Esophagus muscularis mucosa (tissue), 4 donors: ENCODE results near the gene RASAL2. TPM values are rescaled to one million over a fixed set of nuclear protein-coding genes. Genes with fewer than 3 reads are reported as not detected.

Experiments used
- DNase-seq: peaks from one replicate; pipeline ENCODE4 v3.0.0-alpha.2; 2017; ENCODE audit errors: extremely low spot score
- H3K27ac ChIP-seq, 4 donors: fragments of 200-600 bp; sonication (generic); replicated peaks in 1 of 4; 1 replicate in 3 of 4; 2 replicates in 1 of 4; pipeline ENCODE4 v1.5.1; 2016 to 2019; ENCODE audit warnings: mild to moderate bottlenecking in 1 of 4
- H3K27me3 ChIP-seq, 4 donors: fragments of 200-600 bp; sonication (generic); one replicate each; pipeline versions ENCODE4 v1.5.1 to v1.6.0; 2016 to 2019
- H3K36me3 ChIP-seq, 4 donors: fragments of 200-600 bp; sonication (generic); one replicate each; pipeline ENCODE4 v1.5.1; 2016 to 2019
- H3K4me1 ChIP-seq, 4 donors: fragments of 200-600 bp; sonication (generic); one replicate each; pipeline ENCODE4 v1.5.1; 2016 to 2019
- H3K4me3 ChIP-seq, 4 donors: fragments of 200-600 bp; sonication (generic); 1 replicate in 2 of 4; 2 replicates in 2 of 4; pipeline ENCODE4 v1.5.1; 2016 to 2019; ENCODE audit warnings: mild to moderate bottlenecking in 4 of 4, moderate library complexity in 1 of 4
- H3K9me3 ChIP-seq, 4 donors: fragments of 200-600 bp; sonication (generic); 1 replicate in 3 of 4; 2 replicates in 1 of 4; pipeline ENCODE4 v1.5.1; 2016 to 2019
- CTCF ChIP-seq, 3 experiments: fragments of 200-600 bp in 2 of 3; fragments of 450-650 bp in 1 of 3; sonication (generic) in 2 of 3; IDR thresholded peaks; one replicate each; pipeline ENCODE4 v1.5.1; 2017 to 2019; ENCODE audit warnings: antibody characterized with exemption in 3 of 3, mild to moderate bottlenecking in 2 of 3, moderate library complexity in 1 of 3
- EP300 ChIP-seq: sonication (generic); formaldehyde crosslinking; IDR thresholded peaks from one replicate; pipeline ENCODE4 v1.6.1; 2017; ENCODE audit warnings: antibody characterized with exemption
- POLR2A ChIP-seq: fragments of 450-650 bp; IDR thresholded peaks from one replicate; pipeline ENCODE4 v1.6.1; 2017; ENCODE audit warnings: antibody characterized with exemption, moderate library complexity, mild to moderate bottlenecking, low read depth
- POLR2AphosphoS5 ChIP-seq, 2 donors: sonication (generic); formaldehyde crosslinking; IDR thresholded peaks; one replicate each; pipeline ENCODE4 v1.6.1; 2017; ENCODE audit warnings: antibody characterized with exemption in 2 of 2
- WGBS: methylation state at CpG from one replicate; pipeline ENCODE4 v1.1.5; 2018; 5-methylcytosine and 5-hydroxymethylcytosine counted together
- intact Hi-C: fragments of 100-400 bp; cut with DNase I; formaldehyde crosslinking; loops from one replicate; pipeline ENCODE4 v1.15.1; 2023
- total RNA-seq, 4 donors: library from RNA; depleted of rRNA; stranded (reverse); fragments of >200 nt; gene quantifications; one replicate each; pipeline versions ENCODE4 v1.1.0 to v1.2.1, GENCODE V29; 2016

RASAL2 gene
- total RNA-seq, 4 donors from 2014 or later, result 11.6 to 30.0 (median 22.3) TPM

DNA sequence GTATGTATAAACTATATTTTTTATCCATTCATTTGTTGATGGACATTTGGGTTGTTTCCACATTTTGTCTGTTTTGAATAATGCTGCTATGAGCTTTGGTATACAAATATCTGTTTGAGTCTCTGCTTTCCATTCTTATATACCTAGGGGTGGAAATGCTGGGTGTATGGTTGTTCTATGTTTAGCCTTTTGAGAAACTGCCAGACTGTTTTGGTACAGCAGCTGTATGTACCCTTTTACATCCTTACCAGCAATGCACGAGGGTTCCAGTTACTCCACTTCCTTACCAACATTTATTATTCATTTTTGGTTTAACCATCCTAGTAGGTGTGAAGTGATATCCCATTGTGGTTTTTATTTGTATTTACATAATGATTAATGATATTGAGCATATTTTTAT is 13.9 kb downstream of the RASAL2 start:
- intact Hi-C loops, result no loop called here
- Histone ChIP-seq H3K27me3 (no peaks in the 10 kb centered on the region), H3K4me3 (no peak overlapping the region), H3K36me3 (no peaks in the 10 kb centered on the region), H3K9me3 (no peaks in the 10 kb centered on the region), H3K4me1 (peaks cover 0 to 18% (median 0%) of the 10 kb centered on the region in 4 donors), H3K27ac (no peak overlapping the region)
- 79% methylated on average over 1 of the region's 1 CpG for WGBS
- DNase-seq, result no peak
- TF ChIP-seq CTCF (IDR thresholded peaks at IDR 0.05), result no peak
- no peak for TF ChIP-seq POLR2AphosphoS5 (IDR thresholded peaks at IDR 0.05)
- no peak for TF ChIP-seq POLR2A
- TF ChIP-seq EP300, result no peak

- TF ChIP-seq CTCF (IDR thresholded peaks at IDR 0.05) (no peak), POLR2A (no peak), POLR2AphosphoS5 (IDR thresholded peaks at IDR 0.05) (no peak), EP300 (no peak)
- DNase-seq, result no peak
- H3K36me3 ChIP-seq, result no peaks in the 10 kb centered on the region
- H3K27me3 ChIP-seq, result no peaks in the 10 kb centered on the region
- WGBS, result 92% methylated on average over 5 of the region's 5 CpGs
- no peak overlapping the region for H3K4me3 ChIP-seq
- H3K4me1 ChIP-seq, result peaks cover 0 to 16% (median 0%) of the 10 kb centered on the region in 4 donors
- no peaks in the 10 kb centered on the region for H3K9me3 ChIP-seq
- no peak overlapping the region for H3K27ac ChIP-seq
- intact Hi-C loops, result no loop called here
Measured at GRCh38 chr1:178109348-178110143, 15.6 kb downstream of the RASAL2 start.

DNA sequence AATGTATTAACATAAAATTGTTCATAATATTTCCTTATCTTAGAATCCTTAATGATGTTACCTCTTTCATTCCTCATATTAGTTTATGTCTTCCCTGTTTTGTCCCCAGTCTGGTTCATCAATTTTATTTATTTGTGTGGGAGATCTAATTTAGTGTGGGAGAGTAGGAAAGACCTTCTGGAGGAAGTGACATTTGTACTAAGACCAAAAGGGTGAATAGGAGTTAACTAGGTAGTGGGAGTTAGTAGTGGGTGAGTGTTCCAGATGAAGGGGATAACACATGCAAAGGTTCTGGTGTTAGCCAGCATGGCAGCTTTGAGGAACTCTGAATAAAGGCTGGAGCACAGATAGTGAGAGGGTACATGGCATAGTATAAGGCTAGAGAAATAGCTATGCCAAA is 21.4 kb downstream of the RASAL2 start:
- Histone ChIP-seq H3K27me3 (no peaks in the 10 kb centered on the region), H3K36me3 (no peaks in the 10 kb centered on the region), H3K9me3 (no peaks in the 10 kb centered on the region), H3K4me1 (no peaks in the 10 kb centered on the region), H3K27ac (no peak overlapping the region), H3K4me3 (no peak overlapping the region)
- TF ChIP-seq EP300, result no peak
- no peak for TF ChIP-seq POLR2A
- TF ChIP-seq CTCF (IDR thresholded peaks at IDR 0.05), result no peak
- TF ChIP-seq POLR2AphosphoS5 (IDR thresholded peaks at IDR 0.05), result no peak
- DNase-seq, result no peak
- intact Hi-C loops, result no loop called here

- intact Hi-C loops, result no loop called here
- Histone ChIP-seq H3K4me1 (peaks cover 0 to 10% (median 7%) of the 10 kb centered on the region in 4 donors), H3K27ac (no peak overlapping the region), H3K9me3 (no peaks in the 10 kb centered on the region), H3K36me3 (no peaks in the 10 kb centered on the region), H3K27me3 (no peaks in the 10 kb centered on the region), H3K4me3 (no peak overlapping the region)
- DNase-seq, result no peak
- no peak for TF ChIP-seq CTCF (IDR thresholded peaks at IDR 0.05)
- TF ChIP-seq POLR2A, result no peak
- no peak for TF ChIP-seq POLR2AphosphoS5 (IDR thresholded peaks at IDR 0.05)
- no peak for TF ChIP-seq EP300
- 97% methylated on average over 4 of the region's 4 CpGs for WGBS
Measured at GRCh38 chr1:178118524-178118923, 24.6 kb downstream of the RASAL2 start.

DNA sequence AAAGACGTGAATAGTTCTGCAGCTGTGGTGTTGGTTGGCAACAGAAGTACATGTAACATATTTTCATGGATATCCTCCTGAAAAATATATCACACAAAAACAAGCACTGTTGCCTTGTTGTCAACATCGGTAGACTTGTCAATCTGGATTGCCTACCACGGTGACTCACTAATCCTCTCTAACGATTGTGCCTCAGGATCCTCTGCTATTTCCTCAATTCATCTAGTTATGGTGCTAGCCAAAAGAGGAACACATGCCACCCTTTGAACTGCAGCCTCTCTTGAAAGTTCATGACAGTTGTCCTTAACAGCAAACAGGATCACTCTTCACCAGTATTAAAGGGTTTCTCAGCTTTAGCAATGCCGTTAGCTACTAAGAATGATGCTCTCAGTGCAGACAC is 25.7 kb downstream of the RASAL2 start:
- H3K27me3 ChIP-seq, result no peaks in the 10 kb centered on the region
- intact Hi-C loops, result no loop called here
- H3K9me3 ChIP-seq, result no peaks in the 10 kb centered on the region
- WGBS, result 81% methylated on average over 5 of the region's 5 CpGs
- DNase-seq, result no peak
- no peak overlapping the region for H3K4me3 ChIP-seq
- TF ChIP-seq POLR2A (no peak), POLR2AphosphoS5 (IDR thresholded peaks at IDR 0.05) (no peak), CTCF (IDR thresholded peaks at IDR 0.05) (no peak), EP300 (no peak)
- no peak overlapping the region for H3K27ac ChIP-seq
- peaks cover 0 to 10% (median 7%) of the 10 kb centered on the region in 4 donors for H3K4me1 ChIP-seq
- H3K36me3 ChIP-seq, result no peaks in the 10 kb centered on the region
